Measurements from ENCODE around the gene ALX4.

The ALX4 gene

GRCh38 chr11:44338026-44338425 lies 28.1 kb upstream of the ALX4 start:
- Histone ChIP-seq H3K4me3 (no peak overlapping the region), H3K27ac (no peak overlapping the region)

GRCh38 chr11:44335919-44336318 lies 26.0 kb upstream of the ALX4 start:
- no peak overlapping the region for H3K4me3 ChIP-seq
- no peak overlapping the region for H3K27ac ChIP-seq

- Histone ChIP-seq H3K4me3 (no peak overlapping the region), H3K27ac (no peak overlapping the region)
Measured at GRCh38 chr11:44335052-44335760, 25.3 kb upstream of the ALX4 start.

DNA sequence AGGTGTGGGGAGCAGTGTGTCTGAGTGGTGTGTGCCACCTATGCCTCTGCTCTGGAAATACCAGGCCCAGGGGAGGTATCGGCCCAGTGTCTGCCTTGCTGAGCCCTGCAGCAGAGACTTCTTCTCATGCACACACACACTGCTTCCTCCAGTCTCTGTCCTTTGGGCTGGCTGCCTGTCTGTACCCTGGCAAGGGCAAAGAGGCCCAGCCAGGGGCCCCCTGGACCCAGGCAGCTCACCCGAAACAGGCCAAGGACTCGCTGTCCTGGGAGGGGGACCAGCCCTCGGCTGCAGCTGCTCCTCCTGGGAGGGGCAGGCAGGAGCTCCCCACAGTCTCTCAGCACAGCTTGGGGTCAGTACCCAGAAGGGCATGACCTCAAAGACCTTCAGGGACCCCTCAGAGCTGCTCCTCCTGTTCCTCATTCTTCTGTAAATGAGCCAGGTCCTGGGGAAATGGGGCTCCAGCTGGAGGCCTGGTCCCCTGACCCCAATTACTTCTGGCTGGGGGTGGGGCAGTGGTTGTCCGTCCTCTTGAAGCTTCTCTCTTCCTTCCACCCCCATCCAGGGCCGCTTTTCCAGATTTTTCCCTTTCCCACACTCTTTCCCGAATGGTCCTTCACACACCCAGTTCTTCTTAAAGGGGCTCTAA lies 24.5 kb upstream of the ALX4 start:
- no peak overlapping the region for H3K4me3 ChIP-seq
- H3K27ac ChIP-seq, result no peak overlapping the region

GRCh38 chr11:44333271-44334218 lies 23.6 kb upstream of the ALX4 start:
- Histone ChIP-seq H3K27ac (no peak overlapping the region), H3K4me3 (no peak overlapping the region)

DNA sequence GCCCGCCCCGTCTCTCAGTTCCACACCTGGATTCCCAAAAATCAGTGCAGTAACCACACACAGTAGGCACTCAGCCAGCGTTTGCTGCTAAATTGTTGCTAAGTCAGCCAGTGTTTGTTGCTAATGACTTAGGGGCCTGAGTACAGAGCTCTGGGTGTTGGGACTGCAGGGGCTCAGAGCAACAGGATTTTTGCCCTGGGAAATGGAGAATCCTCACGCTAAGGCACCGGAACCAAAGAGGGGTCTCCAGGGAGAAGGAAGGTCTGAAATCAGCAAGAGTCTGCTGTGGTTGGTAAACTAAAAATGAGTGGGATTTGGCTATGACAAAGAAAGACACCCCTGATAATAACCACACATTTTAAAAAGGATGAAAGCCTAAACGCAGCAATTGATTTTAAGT lies 22.7 kb upstream of the ALX4 start:
- Histone ChIP-seq H3K27ac (no peak overlapping the region), H3K4me3 (no peak overlapping the region)

- Histone ChIP-seq H3K4me3 (no peak overlapping the region), H3K27ac (no peak overlapping the region)
Measured at GRCh38 chr11:44329472-44330230, 19.7 kb upstream of the ALX4 start.

DNA sequence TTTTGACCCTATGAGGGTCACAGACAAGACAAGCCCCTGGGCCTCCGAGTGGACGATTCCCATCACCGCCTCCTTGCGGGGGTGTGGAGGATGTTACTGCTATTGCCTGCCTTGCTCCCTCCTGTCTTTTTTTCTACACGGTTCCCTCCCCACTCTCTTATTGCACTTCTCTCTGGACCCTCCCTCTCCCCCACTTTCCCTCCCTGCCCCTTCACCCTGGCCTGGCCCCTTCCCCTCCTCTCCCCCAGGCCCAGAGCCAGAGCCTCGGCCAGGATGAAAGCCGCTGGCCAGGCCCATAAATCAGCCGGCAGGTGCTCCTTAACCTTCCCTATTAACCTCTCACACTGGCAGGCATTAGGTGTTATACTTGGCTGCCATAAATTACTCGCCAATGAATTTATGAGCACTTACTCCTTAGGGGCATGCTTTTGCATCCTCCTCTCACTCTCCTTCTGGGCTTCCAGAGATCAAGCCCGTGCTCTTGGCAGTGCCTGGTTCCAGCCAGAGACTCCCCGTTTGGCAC lies 18.3 kb upstream of the ALX4 start:
- no peak overlapping the region for H3K27ac ChIP-seq

DNA sequence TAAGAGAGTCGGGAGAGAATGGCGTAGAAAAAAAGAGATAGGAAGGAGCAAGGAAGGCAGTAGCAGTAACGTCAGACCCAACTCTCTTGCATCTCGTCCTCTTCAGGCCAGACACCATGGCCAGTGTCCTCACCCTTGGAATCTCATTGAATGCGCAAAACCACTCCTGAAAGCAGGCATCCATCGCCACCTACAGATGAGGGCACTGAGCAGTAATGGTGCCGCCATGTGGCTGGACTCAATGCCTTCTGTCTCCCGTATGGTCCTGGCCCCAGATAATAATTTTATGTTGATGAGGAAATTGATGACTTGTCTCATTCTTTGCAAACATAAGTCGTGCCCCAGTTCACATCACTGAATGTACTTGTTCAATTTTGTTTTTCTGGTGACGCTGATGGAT lies 17.8 kb upstream of the ALX4 start:
- Histone ChIP-seq H3K27ac (no peak overlapping the region), H3K4me3 (no peak overlapping the region)

More for the DNA sequence above, 18.3 kb upstream of the ALX4 start:
- H3K4me3 ChIP-seq, result no peak overlapping the region

- Histone ChIP-seq H3K4me3 (no peak overlapping the region), H3K27ac (no peak overlapping the region)
Measured at GRCh38 chr11:44326615-44327475, 16.9 kb upstream of the ALX4 start.

DNA sequence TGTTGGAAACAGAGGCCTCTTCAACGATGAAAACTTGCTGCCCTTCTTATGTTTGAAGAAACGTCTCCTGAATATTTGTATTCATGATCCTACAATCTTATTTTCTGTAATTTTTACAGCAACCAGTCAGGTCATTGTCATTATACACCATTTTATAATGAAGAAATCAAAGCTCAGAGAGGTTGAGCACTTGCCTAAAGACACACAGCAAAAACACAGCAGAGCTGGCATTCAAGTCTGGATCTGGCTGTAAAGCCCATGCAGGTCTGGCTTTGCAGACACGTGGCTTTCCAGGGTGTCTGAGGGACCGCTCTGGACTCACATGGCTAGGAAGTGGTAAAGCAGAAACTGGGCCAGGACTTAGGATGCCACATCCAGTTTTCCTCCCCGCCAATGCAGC lies 15.8 kb upstream of the ALX4 start:
- no peak overlapping the region for H3K4me3 ChIP-seq
- no peak overlapping the region for H3K27ac ChIP-seq

DNA sequence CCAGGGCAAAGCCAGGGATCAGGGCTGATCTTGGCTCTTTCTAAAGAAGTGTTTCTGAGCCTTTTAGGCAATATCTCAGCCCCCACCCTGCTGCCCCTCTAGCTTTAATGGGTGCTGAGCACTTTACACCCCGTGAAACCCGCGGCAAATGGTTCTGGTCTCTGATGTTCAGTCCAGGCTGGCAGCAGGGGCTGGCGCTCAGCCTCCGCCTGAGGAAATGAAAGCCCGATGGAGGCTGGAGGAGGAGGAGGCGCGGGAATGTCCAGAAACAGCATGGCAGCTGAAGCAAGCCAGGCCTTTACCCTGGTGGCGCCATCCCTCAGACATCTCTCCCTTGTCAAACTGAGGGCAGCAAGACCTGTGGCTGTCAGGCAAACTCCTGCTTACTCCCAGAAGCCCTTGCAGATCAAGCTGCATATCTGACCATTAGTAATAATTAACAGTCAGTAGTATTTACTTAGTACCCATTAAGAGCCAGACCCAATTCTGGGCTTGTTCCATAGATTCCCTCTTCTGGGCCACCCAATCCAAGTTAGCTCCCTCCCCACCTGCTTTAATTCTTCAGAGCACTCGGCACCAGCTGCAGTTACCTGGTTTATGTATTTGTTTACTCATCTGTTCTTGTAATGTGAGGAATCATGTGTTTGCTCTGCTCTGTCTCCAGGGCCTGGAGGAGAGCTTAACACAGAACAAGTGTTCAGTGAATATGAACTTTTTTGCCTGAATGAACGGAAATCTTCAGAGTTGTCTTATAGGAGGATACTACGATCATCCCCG lies 15.0 kb upstream of the ALX4 start:
- H3K4me3 ChIP-seq, result no peak overlapping the region
- no peak overlapping the region for H3K27ac ChIP-seq

DNA sequence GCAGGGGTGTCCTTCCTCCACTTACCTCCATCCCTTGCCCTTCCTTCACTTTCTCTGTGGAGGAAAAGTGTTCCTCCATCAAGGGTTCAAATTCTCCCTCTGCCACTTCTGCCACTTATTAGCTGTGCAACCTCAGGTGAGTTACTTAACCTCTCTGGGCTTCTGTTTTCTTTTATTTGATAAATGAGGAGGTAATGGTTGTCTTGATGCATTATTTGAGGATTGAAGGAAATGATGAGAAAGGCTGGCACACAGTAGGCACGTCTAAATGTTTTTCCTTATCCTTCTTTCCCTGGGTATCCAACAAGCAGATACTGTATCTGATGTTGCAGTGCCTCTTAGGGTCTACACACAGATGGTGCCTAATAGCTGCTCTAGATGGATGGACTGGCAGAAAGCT lies 14.3 kb upstream of the ALX4 start:
- no peak overlapping the region for H3K27ac ChIP-seq

DNA sequence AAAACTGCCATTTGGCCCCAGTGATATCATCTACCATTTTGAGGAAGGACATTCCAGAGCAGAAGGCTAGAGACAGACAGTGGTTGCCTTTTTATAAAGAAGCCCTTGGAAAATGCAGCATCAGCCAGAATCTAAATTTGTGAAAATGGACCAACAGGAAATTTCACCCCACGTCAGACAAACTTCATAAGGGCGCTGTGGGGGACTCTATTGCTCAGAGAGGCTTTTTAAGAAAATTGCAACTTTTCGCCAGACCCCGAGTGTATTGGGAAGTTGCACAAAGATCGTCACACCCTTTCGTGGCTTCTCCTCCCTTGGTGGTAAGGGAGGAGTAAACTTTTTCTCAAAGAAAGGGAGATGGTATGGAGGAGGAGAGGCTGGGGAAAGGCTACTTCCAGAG lies 12.3 kb upstream of the ALX4 start:
- no peak overlapping the region for H3K27ac ChIP-seq

More for the DNA sequence above, 14.3 kb upstream of the ALX4 start:
- no peak overlapping the region for H3K4me3 ChIP-seq

DNA sequence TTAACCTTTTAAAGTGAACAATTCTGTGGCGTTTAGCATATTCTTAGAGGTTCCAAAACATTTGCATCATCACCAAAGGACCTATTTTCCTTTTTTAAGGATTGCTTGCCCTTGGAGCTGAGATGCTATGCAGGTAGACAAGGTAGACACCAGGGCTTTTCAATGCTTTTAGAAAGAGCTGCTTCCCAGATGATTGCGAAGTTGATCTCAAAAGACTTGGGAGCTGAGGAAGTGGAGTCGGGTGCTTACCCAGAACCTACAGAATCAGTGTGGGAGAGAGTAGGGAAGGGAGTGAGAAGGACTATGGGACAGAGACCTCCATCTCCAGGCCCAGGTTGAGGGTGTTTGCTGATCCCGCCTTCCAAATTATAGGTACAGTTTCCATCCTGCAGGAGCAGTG lies 11.1 kb upstream of the ALX4 start:
- Histone ChIP-seq H3K27ac (no peak overlapping the region), H3K4me3 (no peak overlapping the region)

More for the DNA sequence above, 12.3 kb upstream of the ALX4 start:
- no peak overlapping the region for H3K4me3 ChIP-seq

GRCh38 chr11:44320289-44320973 lies 10.5 kb upstream of the ALX4 start:
- no peak overlapping the region for H3K4me3 ChIP-seq
- no peak overlapping the region for H3K27ac ChIP-seq

- Histone ChIP-seq H3K27ac (no peak overlapping the region), H3K4me3 (no peak overlapping the region)
Measured at GRCh38 chr11:44319552-44320288, 9.8 kb upstream of the ALX4 start.
